Osteoblast (primary cell): ENCODE measurements around the gene B3GNT5. TPM values are rescaled to one million over a fixed set of nuclear protein-coding genes. Genes with fewer than 3 reads are reported as not detected.

ENCODE experiments used
- DNase-seq: peaks from one replicate; pipeline ENCODE4 v3.0.0; 2011; ENCODE audit warnings: low spot score, mixed read lengths; ENCODE audit not compliant: insufficient read length; ENCODE audit errors: missing footprints
- H2AFZ ChIP-seq: 2 replicates; pipeline ENCODE4 v1.6.0; 2011; ENCODE audit warnings: mild to moderate bottlenecking, low read length
- H3K27ac ChIP-seq: 2 replicates; pipeline ENCODE4 v1.5.1; 2011; ENCODE audit warnings: mild to moderate bottlenecking, low read depth, low read length, moderate library complexity
- H3K27me3 ChIP-seq: 2 replicates; pipeline ENCODE4 v1.6.0; 2012; ENCODE audit warnings: mild to moderate bottlenecking, control low read depth, inconsistent platforms, low read length, moderate library complexity; ENCODE audit not compliant: insufficient read depth
- H3K36me3 ChIP-seq: 2 replicates; pipeline ENCODE4 v1.5.1; 2011; ENCODE audit warnings: mild to moderate bottlenecking, low read length, control low read depth, moderate library complexity; ENCODE audit not compliant: insufficient read depth
- H3K4me1 ChIP-seq: 2 replicates; pipeline ENCODE4 v1.5.1; 2011; ENCODE audit warnings: mild to moderate bottlenecking, low read length, control low read depth, moderate library complexity; ENCODE audit not compliant: insufficient read depth
- H3K4me2 ChIP-seq: 2 replicates; pipeline ENCODE4 v1.6.0; 2011; ENCODE audit warnings: mild to moderate bottlenecking, low read length; ENCODE audit not compliant: insufficient read depth
- H3K4me3 ChIP-seq: fragments of 200-600 bp; sonication (generic); 3 replicates; pipeline ENCODE4 v1.5.1; 2012; ENCODE audit warnings: mild to moderate bottlenecking, low read length, inconsistent platforms; ENCODE audit not compliant: insufficient read depth
- H3K79me2 ChIP-seq: 2 replicates; pipeline ENCODE4 v1.6.0; 2012; ENCODE audit warnings: mild to moderate bottlenecking, low read length, control low read depth, inconsistent platforms; ENCODE audit not compliant: insufficient read depth
- H3K9me3 ChIP-seq: 2 replicates; pipeline ENCODE4 v1.5.1; 2011; ENCODE audit warnings: low read depth, low read length, control low read depth
- H4K20me1 ChIP-seq: 2 replicates; pipeline ENCODE4 v1.6.0; 2012; ENCODE audit warnings: mild to moderate bottlenecking, low read length, control low read depth; ENCODE audit not compliant: insufficient read depth
- CTCF ChIP-seq: IDR thresholded peaks from 2 replicates; pipeline ENCODE4 v1.5.1; 2011; ENCODE audit warnings: mild to moderate bottlenecking, low read depth, low read length, moderate library complexity; ENCODE audit errors: extremely low read depth
- total RNA-seq: library from RNA; depleted of rRNA; stranded (reverse); fragments of >200 nt; gene quantifications from 2 replicates; pipeline ENCODE4 v1.2.3, GENCODE V29; 2012

B3GNT5 gene
- total RNA-seq, 1 donor = 0.36 TPM

- Histone ChIP-seq H3K4me3 (no peak overlapping the region), H3K4me2 (no peak overlapping the region), H3K27me3 (no peaks in the 10 kb centered on the region), H3K4me1 (peaks cover 6% of the 10 kb centered on the region), H3K79me2 (no peaks in the 10 kb centered on the region), H3K27ac (no peak overlapping the region), H4K20me1 (no peaks in the 10 kb centered on the region), H3K9me3 (no peaks in the 10 kb centered on the region), H3K36me3 (no peaks in the 10 kb centered on the region), H2AFZ (no peak overlapping the region)
- no peak for TF ChIP-seq CTCF
- DNase-seq = no peak
These were observed 12.9 kb downstream of the B3GNT5 start for GRCh38 chr3:183265834-183266417.

GRCh38 chr3:183266454-183266853 lies 13.4 kb downstream of the B3GNT5 start:
- Histone ChIP-seq H3K4me2 (no peak overlapping the region), H2AFZ (no peak overlapping the region), H4K20me1 (no peaks in the 10 kb centered on the region), H3K36me3 (no peaks in the 10 kb centered on the region), H3K27ac (no peak overlapping the region), H3K4me1 (peaks cover 6% of the 10 kb centered on the region), H3K27me3 (no peaks in the 10 kb centered on the region), H3K9me3 (no peaks in the 10 kb centered on the region), H3K79me2 (no peaks in the 10 kb centered on the region), H3K4me3 (no peak overlapping the region)
- DNase-seq = no peak
- no peak for TF ChIP-seq CTCF

- Histone ChIP-seq H3K4me1 (peaks cover 6% of the 10 kb centered on the region), H3K36me3 (no peaks in the 10 kb centered on the region), H3K27ac (no peak overlapping the region), H3K4me2 (no peak overlapping the region), H2AFZ (no peak overlapping the region), H3K4me3 (no peak overlapping the region), H3K79me2 (no peaks in the 10 kb centered on the region), H3K9me3 (no peaks in the 10 kb centered on the region), H4K20me1 (no peaks in the 10 kb centered on the region), H3K27me3 (no peaks in the 10 kb centered on the region)
- DNase-seq = no peak
- no peak for TF ChIP-seq CTCF
These were observed 14.1 kb downstream of the B3GNT5 start for GRCh38 chr3:183267140-183267539.

- no peaks in the 10 kb centered on the region for H3K79me2 ChIP-seq
- no peak for TF ChIP-seq CTCF
These were observed 15.3 kb downstream of the B3GNT5 start for GRCh38 chr3:183268366-183268765.

More at GRCh38 chr3:183268366-183268765, 15.3 kb downstream of the B3GNT5 start:
- H3K4me1 ChIP-seq = peaks cover 6% of the 10 kb centered on the region
- no peaks in the 10 kb centered on the region for H3K27me3 ChIP-seq
- H2AFZ ChIP-seq = no peak overlapping the region
- H4K20me1 ChIP-seq = no peaks in the 10 kb centered on the region
- no peak overlapping the region for H3K4me3 ChIP-seq
- H3K27ac ChIP-seq = no peak overlapping the region
- no peak overlapping the region for H3K4me2 ChIP-seq
- H3K36me3 ChIP-seq = no peaks in the 10 kb centered on the region
- no peak for DNase-seq
- H3K9me3 ChIP-seq = no peaks in the 10 kb centered on the region
